Keratinocyte (primary cell): ENCODE data around the gene PPEF1.

Source experiments
- CTCF ChIP-seq, 3 experiments: IDR thresholded peaks in 1 of 3; conservative IDR thresholded peaks in 1 of 3; optimal IDR thresholded peaks in 1 of 3; 2 replicates in 2 of 3; 3 replicates in 1 of 3; pipeline versions ENCODE3 to v1.5.1; 2011; ENCODE audit warnings: low read length in 3 of 3, mild to moderate bottlenecking in 3 of 3, moderate library complexity in 2 of 3, control low read depth in 1 of 3, inconsistent platforms in 1 of 3; ENCODE audit not compliant: insufficient read depth in 2 of 3; ENCODE audit errors: extremely low read depth in 1 of 3
- EZH2 ChIP-seq: IDR thresholded peaks from one replicate; pipeline ENCODE4 v1.6.1; 2012; ENCODE audit warnings: inconsistent platforms, mild to moderate bottlenecking, low read length, moderate library complexity

DNA sequence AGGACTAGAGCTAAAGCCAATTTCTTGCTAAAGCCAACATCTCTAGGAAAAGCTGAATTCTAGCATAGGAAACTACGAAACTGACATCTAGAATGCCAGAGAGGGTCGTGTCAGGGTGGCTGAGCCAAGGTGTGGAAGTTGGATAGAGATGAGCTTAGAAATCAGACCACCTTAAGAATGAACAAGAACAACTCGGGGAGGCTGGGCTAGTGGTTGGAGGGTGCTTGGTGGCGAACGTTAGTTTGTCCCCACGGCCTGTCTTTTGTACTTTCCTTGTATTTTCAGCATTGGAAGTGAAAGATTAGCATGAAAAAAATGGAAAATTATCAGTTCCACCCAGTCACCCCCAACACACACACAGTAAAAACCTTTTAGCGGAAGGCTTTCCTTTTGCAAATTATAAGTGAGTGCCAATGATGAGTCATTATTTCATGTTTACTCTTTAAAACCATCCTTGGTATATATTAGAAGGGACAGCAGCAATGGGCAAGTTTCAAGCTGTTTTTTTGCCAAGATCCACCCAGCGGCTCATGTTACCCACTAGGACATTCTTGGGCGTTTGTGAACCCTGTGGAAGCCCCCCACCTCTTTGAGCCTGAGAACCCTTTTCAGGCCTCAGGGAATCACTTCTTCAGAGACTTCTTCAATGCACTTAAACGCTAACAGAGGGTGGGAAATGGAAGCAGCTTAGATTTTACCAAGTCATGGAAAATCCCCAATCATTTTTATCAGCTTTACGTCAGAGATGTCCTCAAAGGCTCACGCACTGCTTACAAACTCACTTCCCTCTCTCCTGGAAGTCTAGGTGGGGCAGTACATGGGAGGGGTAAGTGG, 4.9 kb upstream of the PPEF1 start:
- TF ChIP-seq CTCF (optimal IDR thresholded peaks at IDR 0.05 in 1 of 3, IDR thresholded peaks at IDR 0.05 in 1 of 3, conservative IDR thresholded peaks at IDR 0.05 in 1 of 3; ENCODE audit: extremely low read depth in 1 of 3, insufficient read depth in 2 of 3, low read length in 3 of 3) (no peak), EZH2 (no peak)
